ENCODE measurements around the gene NINJ2.

DNA sequence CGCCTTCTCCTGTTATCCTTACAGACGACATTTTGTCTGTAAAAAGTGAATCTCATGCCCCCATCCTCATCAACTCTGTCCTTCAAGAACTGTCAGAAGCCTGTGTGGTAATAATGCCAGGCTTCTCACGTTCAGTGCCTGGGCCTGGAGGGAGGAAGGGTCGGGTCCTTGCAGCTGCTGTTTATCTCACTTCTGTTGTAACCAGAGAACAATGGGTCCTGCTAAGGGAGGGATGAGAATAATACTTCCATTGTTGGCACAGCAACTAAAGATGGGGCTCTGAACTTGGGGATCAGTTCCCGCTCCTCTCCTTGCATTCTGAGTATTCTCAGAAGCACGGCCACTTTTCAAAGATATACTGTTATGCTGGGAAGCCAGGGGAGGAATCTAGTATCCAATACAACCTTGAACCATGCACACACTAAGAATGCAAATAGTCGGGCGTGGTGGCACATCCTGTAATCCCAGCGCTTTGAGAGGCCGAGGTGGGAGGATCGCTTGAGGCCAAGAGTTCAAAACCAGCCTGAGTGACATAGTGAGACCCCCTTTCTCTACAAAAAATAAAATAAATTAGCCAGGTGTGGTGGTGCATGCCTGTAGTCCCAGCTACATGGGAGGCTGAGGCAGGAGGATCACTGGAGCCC, 38.8 kb upstream of the NINJ2 start:
- no peak for TF ChIP-seq ZFX (IDR thresholded peaks at IDR 0.05)
- no peak for TF ChIP-seq CTCF (conservative IDR thresholded peaks at IDR 0.05)
